H9 (cell line): ENCODE measurements around the gene TERB1. TPM values are rescaled to one million over a fixed set of nuclear protein-coding genes. Genes with fewer than 3 reads are reported as not detected.

Experiments used
- DNase-seq: peaks from one replicate; pipeline ENCODE4 v3.0.0-alpha.2; 2017
- H2AFZ ChIP-seq: one replicate; pipeline ENCODE4 v1.6.1; 2013; ENCODE audit warnings: mild to moderate bottlenecking, low read length, control low read depth, moderate library complexity
- H2AK5ac ChIP-seq: 2 replicates; pipeline ENCODE4 v1.6.1; 2013; ENCODE audit warnings: low read length, control low read depth, mixed read lengths; ENCODE audit not compliant: insufficient read length
- H2BK120ac ChIP-seq: one replicate; pipeline ENCODE4 v1.6.1; 2013; ENCODE audit warnings: low read depth, mild to moderate bottlenecking, low read length, control low read depth, inconsistent platforms; ENCODE audit not compliant: poor library complexity, severe bottlenecking
- H2BK12ac ChIP-seq: 2 replicates; pipeline ENCODE4 v1.6.1; 2013; ENCODE audit warnings: low read length, control low read depth, mixed read lengths, low read depth; ENCODE audit not compliant: insufficient read length
- H2BK15ac ChIP-seq: 2 replicates; pipeline ENCODE4 v1.6.1; 2013; ENCODE audit warnings: low read depth, low read length, control low read depth
- H2BK20ac ChIP-seq: one replicate; pipeline ENCODE4 v1.6.1; 2013; ENCODE audit warnings: low read depth, mild to moderate bottlenecking, low read length, control low read depth, inconsistent platforms; ENCODE audit not compliant: poor library complexity, severe bottlenecking
- H2BK5ac ChIP-seq: 2 replicates; pipeline ENCODE4 v1.6.1; 2013; ENCODE audit warnings: low read length, control low read depth, mixed read lengths; ENCODE audit not compliant: insufficient read length
- H3K14ac ChIP-seq: 2 replicates; pipeline ENCODE4 v1.6.1; 2013; ENCODE audit warnings: low read length, control low read depth; ENCODE audit not compliant: insufficient read depth
- H3K18ac ChIP-seq: 2 replicates; pipeline ENCODE4 v1.6.1; 2013; ENCODE audit warnings: low read depth, mild to moderate bottlenecking, mixed read lengths, low read length, control low read depth; ENCODE audit not compliant: insufficient read length
- H3K23ac ChIP-seq: 2 replicates; pipeline ENCODE4 v1.6.1; 2013; ENCODE audit warnings: low read length, control low read depth, mixed read lengths, low read depth; ENCODE audit not compliant: insufficient read length
- H3K23me2 ChIP-seq: 2 replicates; pipeline ENCODE4 v1.6.1; 2013; ENCODE audit warnings: low read depth, mild to moderate bottlenecking, mixed read lengths, low read length, control low read depth; ENCODE audit not compliant: insufficient read length, poor library complexity, severe bottlenecking
- H3K27ac ChIP-seq: 2 replicates; pipeline ENCODE4 v1.5.1; 2013; ENCODE audit warnings: low read length, control low read depth, mixed read lengths, low read depth; ENCODE audit not compliant: insufficient read length
- H3K27me3 ChIP-seq: 2 replicates; pipeline ENCODE4 v1.6.1; 2013; ENCODE audit warnings: low read length, control low read depth, inconsistent platforms; ENCODE audit not compliant: insufficient read depth
- H3K4ac ChIP-seq: 2 replicates; pipeline ENCODE4 v1.6.1; 2013; ENCODE audit warnings: low read depth, mild to moderate bottlenecking, control low read depth, inconsistent platforms, low read length, moderate library complexity
- H3K4me1 ChIP-seq: 2 replicates; pipeline ENCODE4 v1.6.1; 2013; ENCODE audit warnings: low read length, control low read depth, inconsistent platforms; ENCODE audit not compliant: insufficient read depth
- H3K4me2 ChIP-seq: 2 replicates; pipeline ENCODE4 v1.6.1; 2013; ENCODE audit warnings: low read length, control low read depth, mixed read lengths; ENCODE audit not compliant: insufficient read length, insufficient read depth
- H3K56ac ChIP-seq: 2 replicates; pipeline ENCODE4 v1.6.1; 2013; ENCODE audit warnings: low read depth, mild to moderate bottlenecking, mixed read lengths, low read length, control low read depth; ENCODE audit not compliant: insufficient read length
- H3K79me1 ChIP-seq: 2 replicates; pipeline ENCODE4 v1.6.1; 2013; ENCODE audit warnings: low read depth, mild to moderate bottlenecking, moderate library complexity, low read length, control low read depth, inconsistent platforms; ENCODE audit not compliant: insufficient read depth, poor library complexity, severe bottlenecking
- H3K79me2 ChIP-seq: 2 replicates; pipeline ENCODE4 v1.6.1; 2013; ENCODE audit warnings: low read length, control low read depth, inconsistent platforms; ENCODE audit not compliant: insufficient read depth
- H3K9ac ChIP-seq: 2 replicates; pipeline ENCODE4 v1.6.1; 2013; ENCODE audit warnings: low read length, control low read depth, mixed read lengths; ENCODE audit not compliant: insufficient read length; ENCODE audit errors: extremely low read depth
- H3K9me3 ChIP-seq: one replicate; pipeline ENCODE4 v1.6.1; 2013; ENCODE audit warnings: low read depth, low read length, inconsistent platforms; ENCODE audit not compliant: control insufficient read depth
- H3T11ph ChIP-seq: one replicate; pipeline ENCODE4 v1.6.1; 2013; ENCODE audit warnings: mild to moderate bottlenecking, low read length, control low read depth, inconsistent platforms
- H4K20me1 ChIP-seq: one replicate; pipeline ENCODE4 v1.6.1; 2013; ENCODE audit not compliant: control insufficient read depth, insufficient read length, insufficient read depth
- H4K5ac ChIP-seq: 2 replicates; pipeline ENCODE4 v1.6.1; 2013; ENCODE audit warnings: low read depth, mild to moderate bottlenecking, mixed read lengths, low read length, control low read depth; ENCODE audit not compliant: insufficient read length
- H4K8ac ChIP-seq: replicated peaks from 2 replicates; pipeline ENCODE4 v1.6.1; 2013; ENCODE audit warnings: low read length, control low read depth, mixed read lengths, low read depth; ENCODE audit not compliant: insufficient read length
- H4K91ac ChIP-seq: 2 replicates; pipeline ENCODE4 v1.6.1; 2013; ENCODE audit warnings: low read depth, mild to moderate bottlenecking, moderate library complexity, mixed read lengths, low read length, control low read depth; ENCODE audit not compliant: insufficient read length
- H3K27ac Mint-ChIP-seq, 3 experiments: 2 replicates in 2 of 3; 3 replicates in 1 of 3; pipeline ENCODE4 v1.8.0; 2020 to 2021; ENCODE audit warnings: mixed read lengths in 3 of 3, mild to moderate bottlenecking in 1 of 3, moderate library complexity in 1 of 3
- H3K27me3 Mint-ChIP-seq: 2 replicates; pipeline ENCODE4 v1.8.0; 2021; ENCODE audit warnings: low read depth, mild to moderate bottlenecking, moderate library complexity, mixed read lengths
- H3K36me3 Mint-ChIP-seq, 3 experiments: 2 replicates in 2 of 3; 3 replicates in 1 of 3; pipeline ENCODE4 v1.8.0; 2020 to 2021; ENCODE audit warnings: low read depth in 3 of 3, mixed read lengths in 3 of 3; ENCODE audit not compliant: insufficient read depth in 1 of 3
- H3K4me1 Mint-ChIP-seq, 2 experiments: 2 replicates each; pipeline ENCODE4 v1.8.0; 2020; ENCODE audit warnings: mixed read lengths in 2 of 2
- H3K4me3 Mint-ChIP-seq, 2 experiments: 2 replicates in 1 of 2; 3 replicates in 1 of 2; pipeline ENCODE4 v1.8.0; 2020 to 2021; ENCODE audit warnings: mild to moderate bottlenecking in 2 of 2, mixed read lengths in 2 of 2, moderate library complexity in 1 of 2
- H3K9me3 Mint-ChIP-seq, 2 experiments: 2 replicates in 1 of 2; 3 replicates in 1 of 2; pipeline ENCODE4 v1.8.0; 2020; ENCODE audit warnings: mild to moderate bottlenecking in 2 of 2, mixed read lengths in 2 of 2, moderate library complexity in 1 of 2
- CTCF ChIP-seq: fragments of 200-600 bp; sonication (generic); conservative IDR thresholded peaks from 3 replicates; pipeline ENCODE4 v1.8.0; 2021; ENCODE audit warnings: antibody characterized with exemption, mild to moderate bottlenecking
- WGBS: extraction: QIAGEN DNeasy Blood & Tissue Kit; methylation state at CpG from one replicate; pipeline ENCODE4 v1.1.7; 2013; ENCODE audit warnings: missing lambda C conversion rate, low lambda C conversion rate, mixed read lengths; ENCODE audit not compliant: insufficient read length; ENCODE audit errors: extremely low coverage; 5-methylcytosine and 5-hydroxymethylcytosine counted together
- total RNA-seq: library from RNA; stranded (reverse); gene quantifications from 2 replicates; pipeline ENCODE4 v1.2.1, GENCODE V29; 2021

The TERB1 gene
- total RNA-seq, 1 experiment from 2014 or later, result not detected

GRCh38 chr16:66814734-66815133 is 13.3 kb upstream of the TERB1 start:
- Mint-ChIP-seq H3K27me3 (no peaks in the 10 kb centered on the region), H3K9me3 (no peaks in the 10 kb centered on the region), H3K27ac (no peak overlapping the region), H3K4me3 (no peak overlapping the region), H3K36me3 (peaks cover 48 to 89% (median 87%) of the 10 kb centered on the region in 3 experiments; a peak in 6 of 7 replicates), H3K4me1 (no peaks in the 10 kb centered on the region)
- no peak overlapping the region for H3K18ac ChIP-seq
- H2BK15ac ChIP-seq, result no peak overlapping the region
- H2AFZ ChIP-seq, result no peak overlapping the region
- no peak overlapping the region for H3K4me2 ChIP-seq
- H3K23ac ChIP-seq, result no peak overlapping the region
- H3K9me3 ChIP-seq, result no peaks in the 10 kb centered on the region
- no peak overlapping the region for H3K9ac ChIP-seq
- H3K4me1 ChIP-seq, result no peaks in the 10 kb centered on the region
- H3K23me2 ChIP-seq, result no peaks in the 10 kb centered on the region
- WGBS, result no CpG with 5 or more reads among the region's 2 CpGs
- H3K79me1 ChIP-seq, result no peaks in the 10 kb centered on the region
- H3K27me3 ChIP-seq, result no peaks in the 10 kb centered on the region
- no peak for DNase-seq
- H3T11ph ChIP-seq, result no peak overlapping the region
- TF ChIP-seq CTCF, result no peak
- no peak overlapping the region for H2AK5ac ChIP-seq
- H2BK20ac ChIP-seq, result no peak overlapping the region
- no peak overlapping the region for H2BK12ac ChIP-seq
- H3K27ac ChIP-seq, result no peak overlapping the region
- no peak overlapping the region for H2BK5ac ChIP-seq
- no peak overlapping the region for H2BK120ac ChIP-seq
- no peaks in the 10 kb centered on the region for H4K20me1 ChIP-seq
- no peak overlapping the region for H3K14ac ChIP-seq
- H4K5ac ChIP-seq, result no peak overlapping the region
- no peak overlapping the region for H4K91ac ChIP-seq
- H4K8ac ChIP-seq, result no peak overlapping the region
- H3K79me2 ChIP-seq, result no peaks in the 10 kb centered on the region
- no peak overlapping the region for H3K56ac ChIP-seq
- H3K4ac ChIP-seq, result no peak overlapping the region
